Vagina (tissue), 2 donors: Measurements from ENCODE around the gene PZP.

ENCODE experiments used
- CTCF ChIP-seq, 3 experiments: fragments of 450-650 bp in 2 of 3; fragments of 200-600 bp in 1 of 3; sonication (generic) in 1 of 3; IDR thresholded peaks; one replicate each; pipeline ENCODE4 v1.5.1; 2017 to 2019; ENCODE audit warnings: antibody characterized with exemption in 3 of 3, mild to moderate bottlenecking in 2 of 3, moderate library complexity in 2 of 3
- POLR2A ChIP-seq, 2 donors: fragments of 450-650 bp; IDR thresholded peaks; one replicate each; pipeline ENCODE4 v1.6.1; 2017; ENCODE audit warnings: antibody characterized with exemption in 2 of 2, mild to moderate bottlenecking in 2 of 2, moderate library complexity in 2 of 2

- TF ChIP-seq POLR2A (IDR thresholded peaks at IDR 0.05) (no peak), CTCF (IDR thresholded peaks at IDR 0.05) (no peak)
Observed at GRCh38 chr12:9104087-9104486, 104.1 kb downstream of the PZP start.
